Heart right ventricle (tissue), 16 donors: ENCODE results near the gene STK36. TPM values are rescaled to one million over a fixed set of nuclear protein-coding genes. Genes with fewer than 3 reads are reported as not detected.
A peak's percentile ranks its signal among the peaks of the same experiment; 100 is the strongest.

Experiments
- ATAC-seq, 8 donors: fragments of 200-7000 bp; cut with Tn5 transposase; one replicate each; pipeline ENCODE4 v1.9.1; 2020; ENCODE audit warnings: mild to moderate bottlenecking in 8 of 8, moderate library complexity in 8 of 8, moderate number of reproducible peaks in 1 of 8
- DNase-seq, 2 donors: peaks; one replicate each; pipeline ENCODE4 v3.0.0-alpha.2; 2020
- H3K27ac ChIP-seq, 10 donors: fragments of 200-600 bp; sonication (generic) in 2 of 10; one replicate each; pipeline versions ENCODE4 v1.5.0 to v1.8.0; 2020 to 2022; ENCODE audit warnings: mild to moderate bottlenecking in 3 of 10
- H3K27me3 ChIP-seq, 7 donors: fragments of 200-600 bp; one replicate each; pipeline ENCODE4 v1.8.0; 2021 to 2022; ENCODE audit warnings: mild to moderate bottlenecking in 2 of 7
- H3K36me3 ChIP-seq, 9 donors: fragments of 200-600 bp; sonication (generic) in 1 of 9; one replicate each; pipeline versions ENCODE4 v1.5.0 to v1.8.0; 2020 to 2022; ENCODE audit warnings: mild to moderate bottlenecking in 2 of 9
- H3K4me1 ChIP-seq, 9 donors: fragments of 200-600 bp; sonication (generic) in 1 of 9; one replicate each; pipeline versions ENCODE4 v1.5.0 to v1.8.0; 2020 to 2022; ENCODE audit warnings: mild to moderate bottlenecking in 4 of 9
- H3K4me3 ChIP-seq, 10 donors: fragments of 200-600 bp; sonication (generic) in 2 of 10; one replicate each; pipeline versions ENCODE4 v1.5.0 to v1.8.0; 2020 to 2022; ENCODE audit warnings: mild to moderate bottlenecking in 7 of 10, moderate library complexity in 2 of 10
- H3K9me3 ChIP-seq, 11 donors: fragments of 200-600 bp in 10 of 11; sonication (generic) in 2 of 11; one replicate each; pipeline versions ENCODE4 v1.5.0 to v1.8.0; 2013 to 2022; ENCODE audit warnings: mild to moderate bottlenecking in 2 of 11, control low read depth in 1 of 11, moderate library complexity in 1 of 11
- CTCF ChIP-seq, 9 donors: fragments of 200-600 bp; sonication (generic) in 2 of 9; IDR thresholded peaks; one replicate each; pipeline versions ENCODE4 v1.5.0 to v1.8.0; 2021 to 2022; ENCODE audit warnings: antibody characterized with exemption in 9 of 9, mild to moderate bottlenecking in 5 of 9, moderate library complexity in 1 of 9
- WGBS, 2 donors: extraction: QIAGEN DNeasy Blood & Tissue Kit; methylation state at CpG; one replicate each; pipeline ENCODE4 v1.1.7; 2013; ENCODE audit warnings: inconsistent platforms in 1 of 2; 5-methylcytosine and 5-hydroxymethylcytosine counted together
- intact Hi-C, 10 donors: fragments of 100-400 bp; cut with DNase I; formaldehyde crosslinking; loops; one replicate each; pipeline versions ENCODE4 v1.11.1 to v1.14.2; 2022
- polyA plus RNA-seq, 2 donors: library from polyadenylated mRNA; stranded (reverse); fragments of 200-250 nt; gene quantifications; one replicate each; pipeline ENCODE4 v1.2.3, GENCODE V29; 2013
- total RNA-seq, 10 donors: library from RNA; stranded (reverse); fragmentation: NEBNext Ultra II Directional in 3 of 10; extraction: Animal tissue kit (Norgen Biotek cat#: 25700) in 3 of 10; gene quantifications; one replicate each; pipeline versions ENCODE4 v1.2.1 to v1.2.4, GENCODE V29; 2021 to 2023
- donor health status: Arrhythmogenic right ventricular cardiomyopathy.
- donor health status: ischemic (EF 13 %, LVEDD 7.1; RV severe dilation, severe dysfunction).
- donor health status: healthy with polysubstance abuse.
- donor health status: DM: no; HTN: yes; CAD: no.
- donor health status: DM: no; HTN: no; CAD: no.
- donor health status: ischemic (EF 25% LVEDD 6.9; RV normal size, moderate dysfunction).
- donor health status: ischemic (EF 25% LVEDD 5.7; RV mildly dilated, moderate dysfunction).
- donor health status: healthy.
- donor health status: DM: yes; HTN: yes; CAD: no.
- donor health status: Ischemic cardiomyopathy.
- donor health status: ischemic (EF 35%, LVEDD 5.7; RV mildly dilated, moderate dysfunction).
- donor health status: nonischemic (EF 11% LVEDD 7.7; RV severe dilation, severe dysfunction).
- donor health status: DM: yes; HTN: yes; CAD: no.
- donor health status: PGD.
- donor health status: ischemic (EF 29% LVEDD 5.4; RV normal size, mild dysfunction).
- donor health status: nonischemic (EF 23%, LVEDD 6.1; RV moderate dilation, normal function).

Gene STK36
- total and polyA plus RNA-seq, 12 donors, result 4.2 to 18.8 (median 6.9) TPM

GRCh38 chr2:218732761-218733158 lies 60.9 kb downstream of the STK36 start:
- WGBS, 2 donors, result 57 to 72% methylated on average over 2 of the region's 2 CpGs
- H3K36me3 ChIP-seq, result peaks cover 0 to 14% (median 4%) of the 10 kb centered on the region in 9 donors
- no peak for ATAC-seq
- TF ChIP-seq CTCF (IDR thresholded peaks at IDR 0.05), result no peak
- H3K27ac ChIP-seq, result peak overlapping the region in 5 of 10 donors; percentile 14 to 83 (median 65)
- H3K9me3 ChIP-seq, result peaks cover 0 to 3% (median under 1%) of the 10 kb centered on the region in 11 donors
- no peak overlapping the region for H3K4me3 ChIP-seq
- DNase-seq, result no peak
- intact Hi-C loops, result loop anchor here in 1 of 10 donors (5.0 kb wide), 1 partner anchor 115 kb away; no protein-coding TSS in a partner anchor
- H3K27me3 ChIP-seq, result no peaks in the 10 kb centered on the region
- peaks cover 0 to 55% (median 3%) of the 10 kb centered on the region in 9 donors for H3K4me1 ChIP-seq

- intact Hi-C loops, result loop anchor here in 1 of 10 donors (5.0 kb wide), 1 partner anchor 114 kb away; no protein-coding TSS in a partner anchor
- DNase-seq, result no peak
- Histone ChIP-seq H3K4me3 (no peak overlapping the region), H3K9me3 (no peaks in the 10 kb centered on the region), H3K4me1 (peaks cover 0 to 55% (median 3%) of the 10 kb centered on the region in 9 donors), H3K27ac (peak overlapping the region in 4 of 10 donors; percentile 0 to 83 (median 12)), H3K27me3 (no peaks in the 10 kb centered on the region), H3K36me3 (peaks cover 0 to 21% (median 10%) of the 10 kb centered on the region in 9 donors)
- 74 to 96% methylated on average over 6 of the region's 6 CpGs for WGBS, 2 donors
- peak in 5 of 8 donors; percentile 42 to 85 (median 46) for ATAC-seq
- TF ChIP-seq CTCF (IDR thresholded peaks at IDR 0.05), result no peak
Measured at GRCh38 chr2:218733171-218734021, 61.5 kb downstream of the STK36 start.

- 97% methylated on average over 8 of the region's 8 CpGs for WGBS, 2 donors
- ATAC-seq, result no peak
- no peak overlapping the region for H3K4me3 ChIP-seq
Measured at GRCh38 chr2:218734190-218734975, 62.5 kb downstream of the STK36 start.

More at GRCh38 chr2:218734190-218734975, 62.5 kb downstream of the STK36 start:
- peaks cover 0 to 55% (median 3%) of the 10 kb centered on the region in 9 donors for H3K4me1 ChIP-seq
- peak overlapping the region in 2 of 10 donors; percentile 0 to 83 for H3K27ac ChIP-seq
- TF ChIP-seq CTCF (IDR thresholded peaks at IDR 0.05), result no peak
- H3K9me3 ChIP-seq, result no peaks in the 10 kb centered on the region
- intact Hi-C loops, result loop anchor here in 1 of 10 donors (5.0 kb wide), 1 partner anchor 113 kb away; no protein-coding TSS in a partner anchor
- H3K27me3 ChIP-seq, result no peaks in the 10 kb centered on the region
- peaks cover 0 to 26% (median 16%) of the 10 kb centered on the region in 9 donors for H3K36me3 ChIP-seq
- DNase-seq, result no peak
